ENCODE data around the gene PRDM8.

Gene PRDM8

DNA sequence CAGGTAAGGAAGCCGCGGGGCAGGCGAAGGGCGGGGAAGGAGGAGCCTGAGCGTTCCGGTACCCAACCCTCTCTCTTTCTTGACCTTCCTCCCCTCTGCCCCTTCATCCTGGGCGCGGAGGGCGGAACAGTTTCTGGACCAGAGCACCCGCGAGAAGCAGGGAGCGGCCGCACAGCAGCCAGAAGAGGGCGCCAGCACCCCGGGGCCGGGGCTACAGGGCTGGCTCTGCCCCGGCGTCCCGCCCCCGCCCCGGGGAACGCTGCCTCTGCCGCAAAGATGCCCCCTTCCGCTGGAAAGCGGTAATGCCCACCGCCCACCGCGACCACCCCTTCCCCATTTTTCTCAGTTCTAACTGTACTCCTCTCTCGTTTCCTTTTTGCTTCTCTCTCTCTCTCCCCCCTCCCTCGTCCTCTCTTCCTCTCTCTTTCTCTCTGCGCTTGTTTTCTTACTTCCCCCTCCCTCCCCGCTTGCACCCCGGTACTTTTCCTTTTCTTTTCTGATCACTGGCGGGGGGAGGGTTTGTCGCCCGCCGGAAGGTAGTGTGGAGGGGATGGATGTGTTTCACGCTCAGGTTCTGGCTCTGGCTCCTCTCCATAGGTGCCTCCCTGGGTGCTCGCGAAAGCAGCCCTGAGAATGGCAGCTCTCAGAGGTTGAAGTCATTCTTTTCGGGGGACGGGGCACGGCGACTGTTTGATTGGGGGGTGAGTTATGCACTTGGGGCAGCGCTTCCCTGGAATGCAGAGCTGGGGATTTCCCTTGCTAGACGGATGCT, 13.1 kb upstream of the PRDM8 start:
- peak; percentile 90 to 94 for DNase-seq

DNA sequence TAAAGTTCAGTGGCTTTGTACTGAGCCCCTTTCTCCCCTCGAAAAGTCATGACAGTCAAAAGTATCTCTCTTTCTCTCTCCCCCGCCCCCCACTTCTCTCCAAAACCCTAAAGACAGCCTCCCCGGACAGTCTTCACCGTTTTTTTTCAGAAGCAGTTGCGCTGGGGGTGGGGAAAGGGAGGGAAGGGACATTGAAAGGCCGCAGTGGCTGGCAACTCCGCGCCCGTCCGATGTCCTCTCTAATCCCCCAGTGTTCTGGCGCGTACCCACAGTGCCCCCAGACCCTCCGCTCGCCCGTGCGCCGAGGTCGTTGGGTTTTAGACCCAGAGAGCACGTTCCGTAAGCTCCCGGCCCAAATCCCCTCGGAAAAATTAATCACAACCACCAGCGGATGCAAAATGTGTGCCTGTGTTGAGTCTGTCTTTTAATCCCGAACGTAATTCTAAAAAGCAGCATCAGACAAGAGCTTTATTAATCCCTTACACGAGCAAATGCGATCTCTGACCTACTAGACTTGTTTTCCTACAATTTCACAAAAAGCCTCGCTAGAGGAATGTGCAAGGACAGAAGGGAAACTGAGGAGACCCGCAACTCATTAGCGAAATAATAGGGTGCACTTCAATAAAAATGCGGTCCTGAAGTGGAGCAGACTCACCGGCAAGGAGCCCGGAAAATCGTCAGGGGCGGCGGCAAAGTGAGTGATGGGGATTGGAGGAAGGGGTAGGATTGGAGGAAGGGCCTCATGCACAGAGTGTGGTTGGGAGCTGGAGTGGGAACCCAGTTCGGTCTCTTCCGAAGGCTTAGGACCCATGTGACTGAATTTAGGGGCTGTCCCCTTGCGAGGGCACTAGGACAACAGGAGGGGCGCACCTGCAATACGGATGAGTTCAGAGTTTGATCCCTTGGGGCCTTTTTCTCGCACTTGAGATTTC, 12.2 kb upstream of the PRDM8 start:
- peak in 1 of 2 donors; percentile 23 for DNase-seq

DNA sequence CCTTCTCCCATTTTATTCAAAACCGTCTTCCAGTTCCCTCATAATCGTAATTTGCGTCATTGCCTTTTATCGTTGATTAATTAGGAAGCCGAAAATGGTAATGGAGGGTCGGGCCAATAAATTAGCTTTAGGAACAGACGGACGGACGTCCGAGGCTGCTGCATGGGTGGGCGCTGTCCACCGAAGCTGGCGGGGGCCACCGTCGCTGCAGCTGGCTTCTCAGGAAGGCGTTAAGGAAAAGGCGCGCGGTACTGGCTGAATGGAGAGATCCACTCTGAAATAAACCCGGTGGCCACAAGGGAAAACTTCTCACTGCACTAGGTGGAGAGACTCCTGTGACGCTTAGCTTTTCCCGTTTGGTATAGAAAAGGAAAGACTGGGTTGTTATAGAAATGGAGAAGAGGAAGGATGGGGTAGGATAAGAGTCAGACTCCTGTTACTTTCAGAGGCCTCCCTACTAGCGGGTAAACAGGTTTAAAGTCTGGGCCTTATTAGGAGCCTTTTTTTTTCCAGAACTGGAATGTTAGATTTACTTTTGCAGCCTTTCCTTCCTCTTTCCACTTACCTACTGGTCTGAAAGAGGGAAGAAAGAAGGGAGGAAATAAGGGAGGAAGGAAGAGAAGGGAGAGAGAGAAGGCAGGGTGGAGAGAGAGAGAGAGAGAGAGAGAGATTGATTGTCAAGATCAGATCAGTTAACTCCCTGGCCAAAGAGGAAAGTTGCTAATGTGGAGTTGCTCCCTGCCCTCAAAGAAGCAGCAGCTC, 11.3 kb upstream of the PRDM8 start:
- DNase-seq, result no peak

- no peak for DNase-seq
Measured at GRCh38 chr4:80186676-80187075, 10.6 kb upstream of the PRDM8 start.

- DNase-seq, result no peak
Measured at GRCh38 chr4:80187677-80188076, 9.6 kb upstream of the PRDM8 start.

GRCh38 chr4:80188457-80188800, 8.9 kb upstream of the PRDM8 start:
- no peak for DNase-seq

DNA sequence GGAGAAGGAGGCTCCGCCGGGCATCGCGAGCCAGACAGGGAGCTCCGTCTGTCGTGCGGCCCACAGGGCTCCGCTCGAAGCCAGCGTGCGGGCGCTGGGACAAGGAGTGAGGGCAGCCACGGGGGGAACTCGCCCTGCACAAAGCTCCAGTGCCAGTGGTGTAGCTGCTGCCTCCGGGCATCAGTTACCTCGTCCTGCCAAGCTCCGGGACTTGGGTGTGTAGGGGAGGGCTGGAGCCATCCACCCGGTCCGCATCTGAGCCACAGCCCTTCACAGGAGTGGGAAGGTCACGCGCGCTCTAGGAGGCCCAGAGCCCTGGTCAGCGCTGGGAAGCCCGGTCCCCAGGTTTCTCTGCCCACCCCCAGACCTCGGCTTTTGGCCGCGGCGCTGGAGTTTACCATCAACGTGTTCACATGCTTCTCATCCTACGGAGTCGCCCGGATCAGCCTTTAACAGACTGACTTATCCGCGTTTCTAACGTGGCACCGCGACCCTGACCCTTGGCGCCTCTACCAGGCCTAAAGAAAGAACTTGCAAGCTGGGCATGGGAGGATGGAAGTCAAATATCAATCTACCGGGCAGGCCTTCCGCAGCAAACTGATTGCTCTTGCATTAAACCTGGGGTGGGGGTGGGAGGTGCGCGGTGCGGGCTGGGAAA, 8.4 kb upstream of the PRDM8 start:
- DNase-seq, result no peak

- no peak for DNase-seq
Measured at GRCh38 chr4:80189581-80189955, 7.7 kb upstream of the PRDM8 start.

DNA sequence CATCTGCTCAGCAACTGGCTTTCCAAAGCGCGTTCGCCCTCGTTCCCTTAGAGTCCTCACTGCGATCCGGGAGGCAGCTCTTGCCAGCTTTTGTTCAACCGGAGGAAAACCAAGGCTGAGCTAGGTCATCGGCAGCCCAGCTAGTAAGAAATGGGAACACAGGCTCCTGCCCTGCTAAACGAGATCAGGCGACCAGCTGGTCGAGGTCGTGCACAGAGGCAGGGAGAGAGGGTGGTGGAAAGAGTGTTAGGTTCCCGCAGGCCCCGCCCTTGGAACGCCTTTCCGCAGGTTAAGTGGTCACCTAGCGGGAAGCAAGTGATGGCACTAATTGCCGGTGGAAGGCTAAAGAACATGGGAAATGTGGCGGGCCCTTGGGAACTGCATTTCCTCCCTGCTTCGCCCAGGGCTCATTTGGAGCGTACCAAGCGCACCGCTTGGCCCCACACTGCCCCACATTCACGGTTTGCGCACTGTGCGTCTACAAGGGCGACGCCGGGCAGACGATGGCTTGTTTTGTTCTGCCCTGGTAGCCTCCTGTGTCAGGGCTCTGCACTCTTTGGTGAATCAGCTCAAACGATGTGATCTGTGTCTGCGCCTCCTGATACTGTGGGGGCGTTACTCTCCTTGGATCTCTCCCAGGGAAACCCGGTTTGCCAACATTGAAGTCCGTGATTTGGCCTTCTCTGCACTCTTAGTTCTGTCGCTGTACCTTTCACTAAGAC, 7.2 kb upstream of the PRDM8 start:
- DNase-seq, result no peak

GRCh38 chr4:80192252-80192866, 4.9 kb upstream of the PRDM8 start:
- DNase-seq, result no peak

GRCh38 chr4:80192937-80193336, 4.4 kb upstream of the PRDM8 start:
- DNase-seq, result no peak

GRCh38 chr4:80195441-80196140, 1.7 kb upstream of the PRDM8 start:
- DNase-seq, result no peak

- DNase-seq, result no peak
Measured at GRCh38 chr4:80196259-80196921, 913 bp upstream of the PRDM8 start.

DNA sequence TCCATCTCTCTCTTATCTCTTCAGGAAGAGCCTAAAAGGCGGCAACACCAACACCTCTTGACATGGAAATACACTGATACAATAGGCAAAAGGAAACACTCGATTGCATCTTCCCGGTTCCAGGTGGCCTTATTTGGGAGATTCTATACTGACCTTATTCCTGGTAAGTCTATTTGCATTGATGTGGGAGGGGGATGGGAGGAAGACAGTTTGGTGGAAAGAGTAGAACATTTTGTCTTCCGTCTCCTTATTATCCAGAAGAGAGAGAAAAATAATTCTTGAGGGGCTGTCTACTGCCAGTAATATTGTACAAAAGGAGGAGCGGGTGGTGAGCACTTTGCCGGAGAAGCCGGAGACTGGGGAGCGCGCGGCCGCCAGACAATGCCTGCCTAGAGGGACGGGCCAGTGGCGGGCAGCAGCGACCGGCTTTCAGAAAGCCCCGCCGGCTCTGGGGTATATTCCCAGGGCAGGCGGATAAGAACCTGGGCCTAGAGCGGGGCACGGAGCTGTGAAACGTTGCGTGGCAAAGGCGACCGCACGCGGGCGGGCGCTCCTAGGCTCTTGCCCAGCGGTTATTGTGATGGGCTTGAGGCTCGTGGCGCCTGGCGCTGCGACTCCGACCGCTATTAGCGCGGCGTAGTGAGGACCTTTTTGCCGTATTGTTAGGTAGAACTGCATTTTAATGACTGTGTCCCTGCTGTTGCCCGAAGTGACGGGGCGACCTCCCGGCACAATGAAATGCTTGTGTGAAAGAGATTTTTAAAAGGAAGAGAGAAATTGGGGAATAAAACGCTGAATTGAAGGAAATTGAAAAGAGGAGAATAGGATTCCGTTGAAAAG, 518 bp downstream of the PRDM8 start:
- DNase-seq, result no peak

GRCh38 chr4:80198441-80198837, 1.1 kb downstream of the PRDM8 start:
- DNase-seq, result no peak

DNA sequence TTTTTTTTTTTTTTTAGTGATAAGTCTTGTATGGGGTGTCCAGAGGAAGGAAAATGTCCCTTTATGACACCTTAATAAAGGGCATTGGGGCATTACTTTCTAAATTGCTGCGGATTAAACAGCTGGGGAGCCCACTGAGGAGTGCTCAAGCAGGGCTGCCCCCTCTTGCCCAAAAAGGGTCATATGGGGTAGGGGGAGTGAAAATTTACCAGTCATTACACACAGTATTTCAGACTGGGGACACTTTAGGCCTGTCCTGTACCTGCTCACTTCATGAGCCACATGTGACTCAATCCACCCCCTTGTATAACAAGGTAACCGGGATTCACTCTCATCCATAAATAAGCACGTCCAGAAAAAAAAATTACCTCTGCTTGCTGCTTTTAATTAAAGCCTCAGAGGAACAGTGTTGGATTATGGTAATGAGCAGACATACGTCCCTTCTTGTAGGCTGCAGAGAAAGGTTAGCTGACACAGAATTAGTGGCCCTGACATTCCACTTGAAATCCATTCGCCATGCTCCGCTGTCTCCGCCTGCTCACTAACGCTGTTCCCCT, 1.8 kb downstream of the PRDM8 start:
- no peak for DNase-seq

DNA sequence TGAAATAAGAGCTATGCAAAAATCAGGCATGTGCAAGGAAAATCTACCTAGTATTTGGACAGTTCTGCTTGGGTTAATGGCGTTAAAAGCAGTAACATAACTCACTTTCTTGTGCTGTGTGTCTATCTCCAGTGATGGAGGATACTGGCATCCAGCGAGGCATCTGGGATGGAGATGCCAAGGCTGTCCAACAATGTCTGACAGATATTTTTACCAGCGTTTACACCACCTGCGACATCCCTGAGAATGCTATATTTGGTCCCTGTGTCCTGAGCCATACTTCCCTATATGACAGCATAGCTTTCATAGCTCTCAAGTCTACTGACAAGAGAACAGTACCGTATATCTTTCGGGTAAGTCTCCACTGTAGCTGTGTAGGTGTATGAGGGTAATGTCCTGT, 2.6 kb downstream of the PRDM8 start:
- no peak for DNase-seq

DNA sequence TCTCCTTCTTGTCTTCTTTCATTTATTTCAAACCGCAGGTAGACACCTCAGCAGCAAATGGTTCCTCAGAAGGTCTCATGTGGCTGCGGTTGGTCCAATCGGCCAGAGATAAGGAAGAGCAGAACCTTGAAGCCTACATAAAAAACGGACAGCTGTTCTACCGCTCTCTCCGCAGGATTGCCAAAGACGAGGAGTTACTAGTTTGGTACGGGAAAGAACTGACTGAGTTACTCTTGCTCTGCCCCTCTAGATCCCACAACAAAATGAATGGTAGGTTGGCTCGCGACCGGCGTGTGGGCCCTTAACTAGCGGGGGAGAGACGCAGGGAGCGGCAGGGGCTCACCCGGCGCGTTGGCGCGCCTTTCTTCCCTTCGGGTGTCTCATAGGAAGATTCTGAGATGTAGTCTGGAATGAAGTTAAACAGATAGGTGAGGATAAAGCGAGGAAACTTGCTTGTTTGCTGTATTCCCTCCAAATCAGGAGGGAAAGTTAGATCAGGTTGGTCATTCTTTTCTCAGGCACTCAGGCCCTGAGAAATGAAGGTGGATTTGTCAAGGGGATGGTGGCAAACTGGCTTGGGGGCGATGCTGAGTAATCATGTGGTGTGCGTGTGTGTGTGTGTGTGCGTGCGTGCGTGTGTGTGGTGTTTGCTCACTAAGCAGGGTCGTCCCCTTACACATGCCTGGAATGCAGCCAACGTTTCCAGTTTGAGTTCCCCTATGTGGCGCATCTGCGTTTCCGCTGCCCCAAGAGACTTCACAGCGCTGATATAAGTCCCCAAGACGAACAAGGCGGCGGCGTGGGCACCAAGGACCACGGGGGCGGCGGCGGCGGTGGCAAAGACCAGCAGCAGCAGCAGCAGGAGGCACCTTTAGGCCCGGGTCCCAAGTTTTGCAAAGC, 4.2 kb downstream of the PRDM8 start:
- DNase-seq, result peak; percentile 58 to 74

All from CD4-positive, alpha-beta T cell treated with Interferon alpha-2 for 1 hour (primary cell).